ENCODE results near the gene PPM1H.

PPM1H gene

GRCh38 chr12:62784576-62784975 is 150.4 kb downstream of the PPM1H start:
- no peak for TF ChIP-seq CTCF (conservative IDR thresholded peaks at IDR 0.05; ENCODE audit: low read depth)
- H3K27ac ChIP-seq: no peak overlapping the region
- CTCF ChIA-PET: interaction anchor here (1.4 kb wide), 1 partner anchor 10 kb away, joined by 6 read pairs; no protein-coding TSS in a partner anchor
- no peak for DNase-seq (ENCODE audit: low spot score)
- POLR2A ChIA-PET (ENCODE audit: low non-redundant PET): no interaction called here

- ChIA-PET POLR2A (ENCODE audit: low non-redundant PET) (no interaction called here), CTCF (interaction anchor here (0.6 to 1.4 kb wide), 2 partner anchors 10 to 73 kb away, joined by 3 to 6 read pairs; no protein-coding TSS in a partner anchor)
- no peak for DNase-seq (ENCODE audit: low spot score)
- no peak for TF ChIP-seq CTCF (conservative IDR thresholded peaks at IDR 0.05; ENCODE audit: low read depth)
- H3K27ac ChIP-seq: no peak overlapping the region
Measured at GRCh38 chr12:62783881-62784280, 151.1 kb downstream of the PPM1H start.

- ChIA-PET CTCF (interaction anchor here (0.5 to 1.5 kb wide), 2 partner anchors 13 to 113 kb away, joined by 3 read pairs; no protein-coding TSS in a partner anchor), POLR2A (ENCODE audit: low non-redundant PET) (no interaction called here)
- no peak overlapping the region for H3K27ac ChIP-seq
- no peak for DNase-seq (ENCODE audit: low spot score)
- TF ChIP-seq CTCF (conservative IDR thresholded peaks at IDR 0.05; ENCODE audit: low read depth): no peak
Measured at GRCh38 chr12:62781136-62781880, 153.6 kb downstream of the PPM1H start.

- CTCF ChIA-PET: no interaction called here
- no peak for DNase-seq (ENCODE audit: low spot score)
- H3K27ac ChIP-seq: no peak overlapping the region
- POLR2A ChIA-PET (ENCODE audit: low non-redundant PET): no interaction called here
- TF ChIP-seq CTCF (conservative IDR thresholded peaks at IDR 0.05; ENCODE audit: low read depth): no peak
Measured at GRCh38 chr12:62779488-62779887, 155.5 kb downstream of the PPM1H start.

- CTCF ChIA-PET: no interaction called here
- no peak overlapping the region for H3K27ac ChIP-seq
- TF ChIP-seq CTCF (conservative IDR thresholded peaks at IDR 0.05; ENCODE audit: low read depth): no peak
- POLR2A ChIA-PET (ENCODE audit: low non-redundant PET): no interaction called here
- no peak for DNase-seq (ENCODE audit: low spot score)
Measured at GRCh38 chr12:62778187-62778586, 156.8 kb downstream of the PPM1H start.

GRCh38 chr12:62776997-62777396 is 158.0 kb downstream of the PPM1H start:
- ChIA-PET CTCF (no interaction called here), POLR2A (ENCODE audit: low non-redundant PET) (no interaction called here)
- no peak for TF ChIP-seq CTCF (conservative IDR thresholded peaks at IDR 0.05; ENCODE audit: low read depth)
- DNase-seq (ENCODE audit: low spot score): no peak
- no peak overlapping the region for H3K27ac ChIP-seq

All from RWPE1 (cell line).